LNCaP clone FGC (cell line): ENCODE results near the gene SLC38A2.
"Not testable (repeated sequence)": the region's sequence is repeated elsewhere in the genome, so short reads cannot be mapped to it uniquely, and the experiment has no call there.

Experiments
- DNase-seq: peaks from one replicate; pipeline ENCODE4 v3.0.0-alpha.2; 2011; ENCODE audit warnings: low read depth
- H3K4me3 ChIP-seq: 2 replicates; pipeline ENCODE4 v1.5.1; 2011; ENCODE audit warnings: mild to moderate bottlenecking, low read depth, low read length, control low read depth
- TF ChIP-seq, protein P1 (sequence below): IDR thresholded peaks from 2 replicates; pipeline ENCODE4 v1.5.1; 2012; ENCODE audit warnings: mild to moderate bottlenecking; ENCODE audit not compliant: control insufficient read depth, insufficient read depth; ENCODE audit errors: extremely low read depth

Gene SLC38A2

GRCh38 chr12:46404225-46404631 lies 31.7 kb upstream of the SLC38A2 start:
- TF ChIP-seq, protein P1, sequence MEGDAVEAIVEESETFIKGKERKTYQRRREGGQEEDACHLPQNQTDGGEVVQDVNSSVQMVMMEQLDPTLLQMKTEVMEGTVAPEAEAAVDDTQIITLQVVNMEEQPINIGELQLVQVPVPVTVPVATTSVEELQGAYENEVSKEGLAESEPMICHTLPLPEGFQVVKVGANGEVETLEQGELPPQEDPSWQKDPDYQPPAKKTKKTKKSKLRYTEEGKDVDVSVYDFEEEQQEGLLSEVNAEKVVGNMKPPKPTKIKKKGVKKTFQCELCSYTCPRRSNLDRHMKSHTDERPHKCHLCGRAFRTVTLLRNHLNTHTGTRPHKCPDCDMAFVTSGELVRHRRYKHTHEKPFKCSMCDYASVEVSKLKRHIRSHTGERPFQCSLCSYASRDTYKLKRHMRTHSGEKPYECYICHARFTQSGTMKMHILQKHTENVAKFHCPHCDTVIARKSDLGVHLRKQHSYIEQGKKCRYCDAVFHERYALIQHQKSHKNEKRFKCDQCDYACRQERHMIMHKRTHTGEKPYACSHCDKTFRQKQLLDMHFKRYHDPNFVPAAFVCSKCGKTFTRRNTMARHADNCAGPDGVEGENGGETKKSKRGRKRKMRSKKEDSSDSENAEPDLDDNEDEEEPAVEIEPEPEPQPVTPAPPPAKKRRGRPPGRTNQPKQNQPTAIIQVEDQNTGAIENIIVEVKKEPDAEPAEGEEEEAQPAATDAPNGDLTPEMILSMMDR: no peak
- DNase-seq: no peak
- no peak overlapping the region for H3K4me3 ChIP-seq

DNA sequence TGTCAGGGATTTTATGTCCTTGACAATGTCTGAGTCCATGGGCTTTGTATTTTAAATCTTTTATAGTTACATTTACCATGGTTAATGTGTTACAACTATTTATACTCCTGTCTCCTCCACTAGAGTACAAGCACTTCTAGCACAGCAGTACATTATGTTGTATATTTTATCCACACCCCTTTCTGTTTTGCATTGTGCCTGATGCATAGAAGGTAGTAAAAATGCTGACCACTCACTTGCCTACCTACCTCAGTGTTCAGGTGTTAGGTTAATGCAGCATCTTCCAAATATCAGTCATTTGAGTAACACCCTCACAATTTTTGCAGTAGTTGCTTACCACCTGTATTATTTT lies 31.1 kb upstream of the SLC38A2 start:
- H3K4me3 ChIP-seq: no peak overlapping the region
- no peak for DNase-seq
- TF ChIP-seq, protein P1: no peak

- TF ChIP-seq, protein P1: no peak
- H3K4me3 ChIP-seq: no peak overlapping the region
- peak; percentile 65 for DNase-seq
These were observed 30.6 kb upstream of the SLC38A2 start for GRCh38 chr12:46402941-46403718.

GRCh38 chr12:46402451-46402850 lies 29.9 kb upstream of the SLC38A2 start:
- TF ChIP-seq, protein P1: no peak
- H3K4me3 ChIP-seq: no peak overlapping the region
- no peak for DNase-seq

GRCh38 chr12:46401662-46402061 lies 29.1 kb upstream of the SLC38A2 start:
- TF ChIP-seq, protein P1: no peak
- DNase-seq: no peak
- no peak overlapping the region for H3K4me3 ChIP-seq

DNA sequence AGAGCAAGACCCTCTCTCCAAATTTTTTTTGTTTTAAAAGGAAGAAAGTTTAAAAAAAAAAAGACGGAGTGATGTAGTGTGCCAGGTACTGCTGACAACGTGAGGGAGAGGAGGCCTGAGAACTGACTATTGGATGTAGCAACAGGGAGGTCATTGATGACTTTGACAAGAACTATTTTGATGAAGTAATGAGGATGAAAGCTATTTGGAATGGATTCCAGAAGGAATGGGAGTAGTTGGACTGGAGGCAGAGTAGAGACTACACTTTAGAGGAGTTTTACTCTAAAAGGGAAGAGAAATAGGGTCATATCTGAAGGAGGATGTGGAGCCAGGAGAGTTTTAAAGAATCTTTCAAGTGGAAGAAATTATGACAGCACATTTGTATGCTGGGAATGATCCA lies 27.8 kb upstream of the SLC38A2 start:
- TF ChIP-seq, protein P1: no peak
- no peak overlapping the region for H3K4me3 ChIP-seq
- DNase-seq: no peak

GRCh38 chr12:46399461-46400248 lies 27.1 kb upstream of the SLC38A2 start:
- not testable (repeated sequence) for DNase-seq, H3K4me3 ChIP-seq
